GM12891 (cell line): ENCODE results near the gene LRRC39.
"Not testable (repeated sequence)": the region's sequence is repeated elsewhere in the genome, so short reads cannot be mapped to it uniquely, and the experiment has no call there.

Experiments
- PAX5 ChIP-seq: IDR thresholded peaks from 2 replicates; pipeline ENCODE4 v1.6.1; 2011; ENCODE audit warnings: low read length, moderate library complexity, mild to moderate bottlenecking; ENCODE audit not compliant: insufficient read depth, severe bottlenecking
- POLR2A ChIP-seq: IDR thresholded peaks from 2 replicates; pipeline ENCODE4 v1.6.1; 2011; ENCODE audit warnings: low read depth, low read length, control low read depth

- not testable (repeated sequence) for TF ChIP-seq POLR2A, PAX5
Measured at GRCh38 chr1:100205593-100205992, 27.5 kb upstream of the LRRC39 start.
